ENCODE measurements around the gene RWDD1.

GRCh38 chr6:116547358-116547757 lies 23.9 kb upstream of the RWDD1 start:
- no peak for TF ChIP-seq CTCF (IDR thresholded peaks at IDR 0.05)
- TF ChIP-seq POLR2AphosphoS5 (IDR thresholded peaks at IDR 0.05): no peak
- no peak for TF ChIP-seq POLR2A (IDR thresholded peaks at IDR 0.05)
- no peak for TF ChIP-seq EP300 (IDR thresholded peaks at IDR 0.05)

All from gastroesophageal sphincter (tissue), 3 donors.